Stimulated activated CD4-positive, alpha-beta T cell treated with anti-CD3 and anti-CD28 coated beads, Interleukin-1b, Interleukin-23, amount 100 ng/mL, for 1 hour (primary cell): Measurements from ENCODE around the gene NAALADL2.
"Not testable (repeated sequence)": the region's sequence is repeated elsewhere in the genome, so short reads cannot be mapped to it uniquely, and the experiment has no call there.

Source experiments
- DNase-seq, 2 donors: peaks; one replicate each; pipeline ENCODE4 v3.0.0-alpha.2; 2020; ENCODE audit warnings: low read depth in 2 of 2

NAALADL2 gene

GRCh38 chr3:175358935-175359334 is 499.8 kb downstream of the NAALADL2 start:
- no peak for DNase-seq

- DNase-seq: not testable (repeated sequence)
These were observed 511.3 kb downstream of the NAALADL2 start for GRCh38 chr3:175370426-175370825.

GRCh38 chr3:175371187-175371586 is 512.1 kb downstream of the NAALADL2 start:
- not testable (repeated sequence) for DNase-seq

- no peak for DNase-seq
These were observed 515.6 kb downstream of the NAALADL2 start for GRCh38 chr3:175374705-175375104.

- DNase-seq: no peak
These were observed 519.2 kb downstream of the NAALADL2 start for GRCh38 chr3:175378348-175378747.

GRCh38 chr3:175381685-175382084 is 522.6 kb downstream of the NAALADL2 start:
- no peak for DNase-seq

- no peak for DNase-seq
These were observed 524.2 kb downstream of the NAALADL2 start for GRCh38 chr3:175383371-175383770.

GRCh38 chr3:175383813-175384212 is 524.7 kb downstream of the NAALADL2 start:
- DNase-seq: no peak

GRCh38 chr3:175384569-175384968 is 525.4 kb downstream of the NAALADL2 start:
- no peak for DNase-seq

GRCh38 chr3:175386630-175387029 is 527.5 kb downstream of the NAALADL2 start:
- no peak for DNase-seq

GRCh38 chr3:175389560-175389959 is 530.4 kb downstream of the NAALADL2 start:
- no peak for DNase-seq

- no peak for DNase-seq
These were observed 532.5 kb downstream of the NAALADL2 start for GRCh38 chr3:175391601-175392000.

GRCh38 chr3:175392653-175393052 is 533.5 kb downstream of the NAALADL2 start:
- no peak for DNase-seq

GRCh38 chr3:175397372-175397771 is 538.2 kb downstream of the NAALADL2 start:
- no peak for DNase-seq

- DNase-seq: no peak
These were observed 539.5 kb downstream of the NAALADL2 start for GRCh38 chr3:175398676-175399075.

GRCh38 chr3:175399156-175399840 is 540.2 kb downstream of the NAALADL2 start:
- no peak for DNase-seq

GRCh38 chr3:175404027-175404426 is 544.9 kb downstream of the NAALADL2 start:
- no peak for DNase-seq

GRCh38 chr3:175404621-175405020 is 545.5 kb downstream of the NAALADL2 start:
- no peak for DNase-seq

- DNase-seq: no peak
These were observed 551.1 kb downstream of the NAALADL2 start for GRCh38 chr3:175410251-175410650.

- no peak for DNase-seq
These were observed 552.3 kb downstream of the NAALADL2 start for GRCh38 chr3:175411405-175411804.

- no peak for DNase-seq
These were observed 552.8 kb downstream of the NAALADL2 start for GRCh38 chr3:175411946-175412345.

- DNase-seq: no peak
These were observed 554.8 kb downstream of the NAALADL2 start for GRCh38 chr3:175413926-175414325.

- DNase-seq: no peak
These were observed 557.5 kb downstream of the NAALADL2 start for GRCh38 chr3:175416600-175416999.

GRCh38 chr3:175417426-175417825 is 558.3 kb downstream of the NAALADL2 start:
- no peak for DNase-seq
